Esophagus muscularis mucosa (tissue), 4 donors: Measurements from ENCODE around the gene AMN1.

Experiments
- EP300 ChIP-seq: sonication (generic); formaldehyde crosslinking; IDR thresholded peaks from one replicate; pipeline ENCODE4 v1.6.1; 2017; ENCODE audit warnings: antibody characterized with exemption
- POLR2A ChIP-seq: fragments of 450-650 bp; IDR thresholded peaks from one replicate; pipeline ENCODE4 v1.6.1; 2017; ENCODE audit warnings: antibody characterized with exemption, moderate library complexity, mild to moderate bottlenecking, low read depth
- POLR2AphosphoS5 ChIP-seq, 2 donors: sonication (generic); formaldehyde crosslinking; IDR thresholded peaks; one replicate each; pipeline ENCODE4 v1.6.1; 2017; ENCODE audit warnings: antibody characterized with exemption in 2 of 2
- TF ChIP-seq, protein P1 (sequence below), 3 experiments: fragments of 200-600 bp in 2 of 3; fragments of 450-650 bp in 1 of 3; sonication (generic) in 2 of 3; IDR thresholded peaks; one replicate each; pipeline ENCODE4 v1.5.1; 2017 to 2019; ENCODE audit warnings: antibody characterized with exemption in 3 of 3, mild to moderate bottlenecking in 2 of 3, moderate library complexity in 1 of 3

DNA sequence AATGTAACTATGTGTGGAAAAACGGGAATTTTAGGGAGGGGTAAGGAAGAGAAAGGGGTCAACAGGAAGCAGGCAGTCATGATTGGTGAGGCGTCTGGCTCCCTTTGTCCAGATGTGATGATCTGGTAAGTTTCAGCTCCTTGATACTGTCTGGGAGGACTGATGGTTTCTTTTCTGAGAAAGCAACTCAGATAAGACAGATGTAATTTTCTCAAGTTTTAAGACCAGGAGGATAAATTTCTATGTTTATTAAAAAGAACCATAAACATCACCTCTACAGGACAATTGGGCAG, 21.9 kb upstream of the AMN1 start:
- no peak for TF ChIP-seq POLR2AphosphoS5 (IDR thresholded peaks at IDR 0.05)
- TF ChIP-seq, protein P1, sequence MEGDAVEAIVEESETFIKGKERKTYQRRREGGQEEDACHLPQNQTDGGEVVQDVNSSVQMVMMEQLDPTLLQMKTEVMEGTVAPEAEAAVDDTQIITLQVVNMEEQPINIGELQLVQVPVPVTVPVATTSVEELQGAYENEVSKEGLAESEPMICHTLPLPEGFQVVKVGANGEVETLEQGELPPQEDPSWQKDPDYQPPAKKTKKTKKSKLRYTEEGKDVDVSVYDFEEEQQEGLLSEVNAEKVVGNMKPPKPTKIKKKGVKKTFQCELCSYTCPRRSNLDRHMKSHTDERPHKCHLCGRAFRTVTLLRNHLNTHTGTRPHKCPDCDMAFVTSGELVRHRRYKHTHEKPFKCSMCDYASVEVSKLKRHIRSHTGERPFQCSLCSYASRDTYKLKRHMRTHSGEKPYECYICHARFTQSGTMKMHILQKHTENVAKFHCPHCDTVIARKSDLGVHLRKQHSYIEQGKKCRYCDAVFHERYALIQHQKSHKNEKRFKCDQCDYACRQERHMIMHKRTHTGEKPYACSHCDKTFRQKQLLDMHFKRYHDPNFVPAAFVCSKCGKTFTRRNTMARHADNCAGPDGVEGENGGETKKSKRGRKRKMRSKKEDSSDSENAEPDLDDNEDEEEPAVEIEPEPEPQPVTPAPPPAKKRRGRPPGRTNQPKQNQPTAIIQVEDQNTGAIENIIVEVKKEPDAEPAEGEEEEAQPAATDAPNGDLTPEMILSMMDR (IDR thresholded peaks at IDR 0.05): no peak
- no peak for TF ChIP-seq POLR2A
- no peak for TF ChIP-seq EP300
